ENCODE data around the gene PLEKHM2. TPM values are rescaled to one million over a fixed set of nuclear protein-coding genes. Genes with fewer than 3 reads are reported as not detected.

PLEKHM2 gene
- total and polyA plus RNA-seq, 9 donors, result 22.1 to 81.8 (median 50.1) TPM

GRCh38 chr1:15742339-15742801 is 58.2 kb downstream of the PLEKHM2 start, which contains the start of gene TMEM82:
Gene TMEM82 (plus strand): TSS chr1:15742499. CDS start chr1:15742560, 61 bp downstream.
- no peak for DNase-seq
- H3K4me3 ChIP-seq, result no peak within 1 kb of the TSS
- TF ChIP-seq CTCF (IDR thresholded peaks at IDR 0.05), result no peak
- TF ChIP-seq POLR2A (IDR thresholded peaks at IDR 0.05), result no peak
- no peak for TF ChIP-seq EP300 (IDR thresholded peaks at IDR 0.05)
- peaks cover 2% of the 10 kb centered on the region for H3K4me1 ChIP-seq (ENCODE audit: insufficient read depth)
- H3K36me3 ChIP-seq, result no peaks in the 10 kb centered on the region
- no peaks in the 10 kb centered on the region for H3K27me3 ChIP-seq
- H3K9me3 ChIP-seq, result no peaks in the 10 kb centered on the region
- no peak within 1 kb of the TSS for H3K27ac ChIP-seq
- 19 to 23% (median 21%) methylated on average over 14 of the region's 14 CpGs for WGBS, 3 donors
- intact Hi-C loops (cut with DNase I), result loop anchor here in 3 of 4 donors (5.0 to 10.0 kb wide), 3 partner anchors 148 to 418 kb away; no protein-coding TSS in a partner anchor

- Histone ChIP-seq H3K4me1 (ENCODE audit: insufficient read depth) (peaks cover 9% of the 10 kb centered on the region), H3K9me3 (no peaks in the 10 kb centered on the region), H3K27ac (no peak overlapping the region), H3K36me3 (no peaks in the 10 kb centered on the region), H3K4me3 (no peak overlapping the region), H3K27me3 (no peaks in the 10 kb centered on the region)
- intact Hi-C loops (cut with DNase I), result loop anchor here in 3 of 4 donors (5.0 to 10.0 kb wide), 3 partner anchors 149 to 419 kb away; no protein-coding TSS in a partner anchor
- TF ChIP-seq CTCF (IDR thresholded peaks at IDR 0.05) (no peak), POLR2A (IDR thresholded peaks at IDR 0.05) (no peak), EP300 (IDR thresholded peaks at IDR 0.05) (no peak)
- 81 to 84% (median 81%) methylated on average over 28 to 30 of the region's 30 CpGs for WGBS, 3 donors
- DNase-seq, result no peak
Observed at GRCh38 chr1:15744122-15744679, 60.1 kb downstream of the PLEKHM2 start.

- 51 to 66% (median 58%) methylated on average over 8 of the region's 8 CpGs for WGBS, 3 donors
- intact Hi-C loops (cut with DNase I), result loop anchor here in 2 of 4 donors (10.0 kb wide), 2 partner anchors 153 to 423 kb away; no protein-coding TSS in a partner anchor
- H3K4me3 ChIP-seq, result no peak overlapping the region
- H3K4me1 ChIP-seq (ENCODE audit: insufficient read depth), result peaks cover 17% of the 10 kb centered on the region
- H3K9me3 ChIP-seq, result no peaks in the 10 kb centered on the region
- H3K36me3 ChIP-seq, result no peaks in the 10 kb centered on the region
- TF ChIP-seq EP300 (IDR thresholded peaks at IDR 0.05), result no peak
- H3K27me3 ChIP-seq, result no peaks in the 10 kb centered on the region
- no peak for DNase-seq
- no peak overlapping the region for H3K27ac ChIP-seq
Observed at GRCh38 chr1:15747378-15747777, 63.3 kb downstream of the PLEKHM2 start.

- H3K9me3 ChIP-seq, result no peaks in the 10 kb centered on the region
- TF ChIP-seq EP300 (IDR thresholded peaks at IDR 0.05) (no peak), CTCF (IDR thresholded peaks at IDR 0.05) (no peak), POLR2A (IDR thresholded peaks at IDR 0.05) (no peak)
- H3K27me3 ChIP-seq, result no peaks in the 10 kb centered on the region
- DNase-seq, result no peak
- H3K27ac ChIP-seq, result no peak overlapping the region
- no peak overlapping the region for H3K4me3 ChIP-seq
- WGBS, 3 donors, result 83 to 91% (median 88%) methylated on average over 5 of the region's 5 CpGs
- intact Hi-C loops (cut with DNase I), result loop anchor here in 2 of 4 donors (10.0 kb wide), 2 partner anchors 153 to 423 kb away; no protein-coding TSS in a partner anchor
- no peaks in the 10 kb centered on the region for H3K36me3 ChIP-seq
- peaks cover 17% of the 10 kb centered on the region for H3K4me1 ChIP-seq (ENCODE audit: insufficient read depth)
Observed at GRCh38 chr1:15748264-15748663, 64.1 kb downstream of the PLEKHM2 start.

Data from ovary (tissue), 9 donors.